Keratinocyte (primary cell): ENCODE measurements around the gene RUSC1. TPM values are rescaled to one million over a fixed set of nuclear protein-coding genes. Genes with fewer than 3 reads are reported as not detected.

Experiments
- DNase-seq: peaks from one replicate; pipeline ENCODE4 v3.0.0-alpha.2; 2011; ENCODE audit warnings: low read depth, missing footprints, low spot score
- FAIRE-seq: peaks from 2 replicates; lab custom pipeline; 2011; peaks lifted over from hg19 to GRCh38; lab: Jason Lieb, UNC
- H2AFZ ChIP-seq: 2 replicates; pipeline ENCODE4 v1.6.0; 2012; ENCODE audit warnings: low read length, control low read depth, inconsistent platforms; ENCODE audit not compliant: control insufficient read depth
- H3K27ac ChIP-seq: 2 replicates; pipeline ENCODE4 v1.5.1; 2011; ENCODE audit warnings: low read length; ENCODE audit not compliant: control insufficient read depth, insufficient read depth
- H3K27me3 ChIP-seq: 3 replicates; pipeline ENCODE4 v1.6.0; 2011; ENCODE audit warnings: low read length; ENCODE audit not compliant: control insufficient read depth, insufficient read depth; ENCODE audit errors: extremely low read depth
- H3K36me3 ChIP-seq, 2 experiments: 2 replicates in 1 of 2; 3 replicates in 1 of 2; pipeline ENCODE4 v1.5.1; 2011; ENCODE audit warnings: low read length in 2 of 2, mild to moderate bottlenecking in 1 of 2; ENCODE audit not compliant: control insufficient read depth in 2 of 2, insufficient read depth in 2 of 2; ENCODE audit errors: extremely low read depth in 1 of 2
- H3K4me1 ChIP-seq: 3 replicates; pipeline ENCODE4 v1.5.1; 2011; ENCODE audit warnings: low read length; ENCODE audit not compliant: control insufficient read depth, insufficient read depth; ENCODE audit errors: extremely low read depth
- H3K4me2 ChIP-seq: 3 replicates; pipeline ENCODE4 v1.6.0; 2011; ENCODE audit warnings: low read depth, low read length; ENCODE audit not compliant: control insufficient read depth, insufficient read depth; ENCODE audit errors: extremely low read depth
- H3K4me3 ChIP-seq, 3 experiments: fragments of 200-600 bp in 1 of 3; sonication (generic) in 1 of 3; 2 replicates in 2 of 3; 3 replicates in 1 of 3; pipeline ENCODE4 v1.5.1; 2011 to 2016; ENCODE audit warnings: low read length in 3 of 3, mild to moderate bottlenecking in 3 of 3, control low read depth in 2 of 3, inconsistent platforms in 1 of 3, low read depth in 1 of 3, mixed read lengths in 1 of 3, mixed run types in 1 of 3, moderate library complexity in 1 of 3; ENCODE audit not compliant: control insufficient read depth in 2 of 3, insufficient read depth in 2 of 3; ENCODE audit errors: extremely low read depth in 1 of 3
- H3K79me2 ChIP-seq: 2 replicates; pipeline ENCODE4 v1.6.0; 2012; ENCODE audit warnings: low read length; ENCODE audit not compliant: control insufficient read depth, insufficient read depth
- H3K9ac ChIP-seq: 3 replicates; pipeline ENCODE4 v1.6.0; 2011; ENCODE audit warnings: low read length; ENCODE audit not compliant: control insufficient read depth, insufficient read depth; ENCODE audit errors: extremely low read depth
- H3K9me1 ChIP-seq: 3 replicates; pipeline ENCODE4 v1.6.0; 2011; ENCODE audit warnings: low read length; ENCODE audit not compliant: control insufficient read depth, insufficient read depth; ENCODE audit errors: extremely low read depth
- H3K9me3 ChIP-seq: 2 replicates; pipeline ENCODE4 v1.5.1; 2012; ENCODE audit warnings: low read depth, low read length; ENCODE audit not compliant: control insufficient read depth
- H4K20me1 ChIP-seq: 3 replicates; pipeline ENCODE4 v1.6.0; 2011; ENCODE audit warnings: low read length; ENCODE audit not compliant: control insufficient read depth, insufficient read depth; ENCODE audit errors: extremely low read depth
- EZH2 ChIP-seq: IDR thresholded peaks from one replicate; pipeline ENCODE4 v1.6.1; 2012; ENCODE audit warnings: inconsistent platforms, mild to moderate bottlenecking, low read length, moderate library complexity
- dilution Hi-C: fragments of 300-500 bp; cut with MboI; formaldehyde crosslinking; loops from one replicate; pipeline ENCODE4 v1.7.0; 2020; ENCODE audit warnings: low sequenced_read_pairs; ENCODE audit not compliant: extremely low pct_ligation_motif_present
- polyA plus RNA-seq, 5 experiments: library from polyadenylated mRNA; depleted of rRNA in 3 of 5; stranded (reverse) in 3 of 5; stranded (forward) in 1 of 5; unstranded in 1 of 5; fragments of >200 nt; gene quantifications; 1 replicate in 1 of 5; 2 replicates in 3 of 5; 3 replicates in 1 of 5; pipeline versions ENCODE4 v1.2.1 to v1.2.3, GENCODE V29; 2011 to 2012; ENCODE audit warnings: missing spikeins in 2 of 5, low read depth in 1 of 5, low replicate concordance in 1 of 5
- TF ChIP-seq, protein P1 (sequence below), 3 experiments: IDR thresholded peaks in 1 of 3; conservative IDR thresholded peaks in 1 of 3; optimal IDR thresholded peaks in 1 of 3; 2 replicates in 2 of 3; 3 replicates in 1 of 3; pipeline versions ENCODE3 to v1.5.1; 2011; ENCODE audit warnings: low read length in 3 of 3, mild to moderate bottlenecking in 3 of 3, moderate library complexity in 2 of 3, control low read depth in 1 of 3, inconsistent platforms in 1 of 3; ENCODE audit not compliant: insufficient read depth in 2 of 3; ENCODE audit errors: extremely low read depth in 1 of 3

Gene RUSC1
- polyA plus RNA-seq, 1 donor (not counting 4 experiments of a cell fraction or from before 2014, with no cell fraction given), result 32.8 TPM

DNA sequence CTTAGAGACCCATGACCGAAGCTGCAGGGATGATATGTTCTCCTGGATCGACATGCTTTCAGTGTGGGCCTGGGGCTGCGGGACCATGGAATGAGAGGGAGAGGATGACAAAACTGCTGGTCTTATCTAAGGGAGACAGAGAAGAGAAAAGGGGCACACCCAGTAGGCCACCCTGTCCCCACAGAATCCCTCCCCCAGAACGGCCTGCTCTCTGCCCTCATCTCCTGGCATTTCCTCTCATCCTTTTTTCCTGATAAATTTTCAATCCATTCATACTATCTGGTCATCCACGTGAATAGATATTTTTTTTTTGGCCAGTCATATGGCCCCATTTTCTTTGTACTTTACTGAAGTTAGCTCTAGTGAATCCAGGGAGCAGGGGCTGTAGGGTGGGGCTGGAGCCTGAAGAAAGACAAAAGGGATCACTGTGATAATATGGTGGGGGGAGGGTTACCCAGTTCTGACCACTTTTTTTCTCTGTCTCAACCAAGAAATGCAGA lies 19.3 kb upstream of the RUSC1 start, which contains the start of gene PKLR:
PKLR (minus strand) TSS at position 97 of the 500 bp plus-strand sequence; CDS start at position 54, 43 bp downstream.
- Histone ChIP-seq H3K4me3 (no peak within 1 kb of the TSS), H3K4me2 (no peak within 1 kb of the TSS), H3K36me3 (no peaks in the 10 kb centered on the region), H3K27ac (no peak within 1 kb of the TSS), H3K79me2 (no peaks in the 10 kb centered on the region), H3K9ac (no peak within 1 kb of the TSS), H3K9me1 (no peaks in the 10 kb centered on the region), H3K27me3 (no peaks in the 10 kb centered on the region), H2AFZ (no peak within 1 kb of the TSS), H3K9me3 (no peaks in the 10 kb centered on the region), H3K4me1 (peaks cover 11% of the 10 kb centered on the region), H4K20me1 (no peaks in the 10 kb centered on the region)
- FAIRE-seq (no peak), DNase-seq (no peak)
- dilution Hi-C loops, result no loop called here
- no peak for TF ChIP-seq EZH2
- TF ChIP-seq, protein P1, sequence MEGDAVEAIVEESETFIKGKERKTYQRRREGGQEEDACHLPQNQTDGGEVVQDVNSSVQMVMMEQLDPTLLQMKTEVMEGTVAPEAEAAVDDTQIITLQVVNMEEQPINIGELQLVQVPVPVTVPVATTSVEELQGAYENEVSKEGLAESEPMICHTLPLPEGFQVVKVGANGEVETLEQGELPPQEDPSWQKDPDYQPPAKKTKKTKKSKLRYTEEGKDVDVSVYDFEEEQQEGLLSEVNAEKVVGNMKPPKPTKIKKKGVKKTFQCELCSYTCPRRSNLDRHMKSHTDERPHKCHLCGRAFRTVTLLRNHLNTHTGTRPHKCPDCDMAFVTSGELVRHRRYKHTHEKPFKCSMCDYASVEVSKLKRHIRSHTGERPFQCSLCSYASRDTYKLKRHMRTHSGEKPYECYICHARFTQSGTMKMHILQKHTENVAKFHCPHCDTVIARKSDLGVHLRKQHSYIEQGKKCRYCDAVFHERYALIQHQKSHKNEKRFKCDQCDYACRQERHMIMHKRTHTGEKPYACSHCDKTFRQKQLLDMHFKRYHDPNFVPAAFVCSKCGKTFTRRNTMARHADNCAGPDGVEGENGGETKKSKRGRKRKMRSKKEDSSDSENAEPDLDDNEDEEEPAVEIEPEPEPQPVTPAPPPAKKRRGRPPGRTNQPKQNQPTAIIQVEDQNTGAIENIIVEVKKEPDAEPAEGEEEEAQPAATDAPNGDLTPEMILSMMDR (optimal IDR thresholded peaks at IDR 0.05 in 1 of 3, IDR thresholded peaks at IDR 0.05 in 1 of 3, conservative IDR thresholded peaks at IDR 0.05 in 1 of 3; ENCODE audit: extremely low read depth in 1 of 3, insufficient read depth in 2 of 3, low read length in 3 of 3), result no peak

DNA sequence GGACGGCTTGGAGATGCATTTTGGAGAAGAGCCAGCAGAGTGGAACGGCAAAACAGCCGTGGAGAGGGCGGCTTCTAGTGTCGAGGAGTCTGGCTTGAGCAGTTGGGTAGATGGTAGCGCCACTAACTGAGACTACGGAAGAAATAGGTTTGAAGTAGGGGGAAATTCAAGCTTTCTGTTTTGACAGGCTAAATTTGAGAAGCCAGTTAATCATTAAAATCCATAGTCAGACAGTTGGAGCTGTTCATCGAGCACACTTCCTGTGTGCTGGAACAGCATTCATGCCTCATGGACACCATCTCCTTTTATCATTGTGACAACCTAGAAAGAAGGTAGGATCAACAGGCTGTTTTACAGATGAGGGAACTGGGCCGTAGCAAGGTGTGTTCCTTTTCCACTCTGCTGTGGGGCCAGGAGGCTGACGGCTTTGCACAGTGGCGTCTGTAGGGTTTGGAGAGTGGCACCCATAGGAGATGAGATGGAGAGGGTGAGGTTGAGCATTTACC lies 16.1 kb upstream of the RUSC1 start:
- H3K4me2 ChIP-seq, result no peak overlapping the region
- H3K36me3 ChIP-seq, result no peaks in the 10 kb centered on the region
- FAIRE-seq (no peak), DNase-seq (no peak)
- no peak overlapping the region for H3K9ac ChIP-seq
- H3K79me2 ChIP-seq, result peaks cover 11% of the 10 kb centered on the region
- no peak overlapping the region for H3K4me3 ChIP-seq
- no peak overlapping the region for H2AFZ ChIP-seq
- peaks cover 11% of the 10 kb centered on the region for H3K4me1 ChIP-seq
- TF ChIP-seq EZH2, result no peak
- TF ChIP-seq, protein P1 (optimal IDR thresholded peaks at IDR 0.05 in 1 of 3, IDR thresholded peaks at IDR 0.05 in 1 of 3, conservative IDR thresholded peaks at IDR 0.05 in 1 of 3; ENCODE audit: extremely low read depth in 1 of 3, insufficient read depth in 2 of 3, low read length in 3 of 3), result no peak
- H3K9me3 ChIP-seq, result no peaks in the 10 kb centered on the region
- H3K27me3 ChIP-seq, result no peaks in the 10 kb centered on the region
- no peaks in the 10 kb centered on the region for H3K9me1 ChIP-seq
- dilution Hi-C loops, result no loop called here
- no peaks in the 10 kb centered on the region for H4K20me1 ChIP-seq
- no peak overlapping the region for H3K27ac ChIP-seq
